NCI-H1694 (cell line): ENCODE measurements around the gene ITPR3.
"Not testable (repeated sequence)": the region's sequence is repeated elsewhere in the genome, so short reads cannot be mapped to it uniquely, and the experiment has no call there.

Source experiments
- DNase-seq: peaks from one replicate; lab custom pipeline; 2025; lab: John Stamatoyannopoulos, UW

Gene ITPR3

DNA sequence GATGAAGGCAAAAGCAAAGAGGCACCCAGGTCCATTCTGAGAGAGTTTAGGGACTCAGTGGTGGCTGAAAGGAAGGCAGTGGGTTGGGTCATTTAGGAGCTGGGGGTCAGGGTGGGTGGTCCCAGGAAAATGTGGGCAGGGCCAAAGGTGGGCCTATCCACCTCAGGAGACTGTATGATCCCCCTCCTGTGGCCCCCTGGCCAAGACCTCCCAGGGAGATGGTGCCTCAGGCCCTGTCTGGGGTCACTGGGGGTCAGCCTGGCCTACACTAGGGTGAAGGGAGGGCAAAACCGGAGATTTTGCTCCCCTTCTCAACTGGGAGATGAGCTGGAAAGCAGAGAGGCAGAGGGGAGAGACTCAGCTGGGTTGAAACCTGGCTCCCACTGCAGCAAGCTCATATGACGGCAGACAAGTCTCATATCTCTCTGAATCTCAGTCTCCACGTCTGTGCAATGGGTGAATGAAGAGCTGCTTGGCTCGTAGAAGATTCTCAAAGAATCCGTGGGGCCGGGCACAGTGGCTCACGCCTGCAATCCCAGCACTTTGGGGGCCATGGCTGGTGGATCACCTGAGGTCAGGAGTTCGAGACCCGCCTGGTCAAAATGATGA is 29.6 kb upstream of the ITPR3 start:
- DNase-seq: no peak

DNA sequence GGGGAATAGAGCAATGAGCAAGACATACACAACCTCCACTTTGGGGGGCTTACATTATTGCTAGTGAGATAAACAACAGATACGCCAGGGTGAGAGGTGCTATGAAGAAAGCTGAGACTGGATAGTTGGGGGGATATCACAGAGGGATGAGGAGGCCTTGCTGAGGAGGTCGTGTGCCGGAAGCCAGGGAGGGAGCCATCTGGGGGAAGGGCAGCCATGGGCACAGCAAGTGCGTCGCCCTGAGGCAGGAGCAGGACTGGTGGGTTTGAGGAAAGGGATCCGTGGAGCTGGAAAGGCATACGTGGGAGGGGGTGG is 28.9 kb upstream of the ITPR3 start:
- DNase-seq: no peak

DNA sequence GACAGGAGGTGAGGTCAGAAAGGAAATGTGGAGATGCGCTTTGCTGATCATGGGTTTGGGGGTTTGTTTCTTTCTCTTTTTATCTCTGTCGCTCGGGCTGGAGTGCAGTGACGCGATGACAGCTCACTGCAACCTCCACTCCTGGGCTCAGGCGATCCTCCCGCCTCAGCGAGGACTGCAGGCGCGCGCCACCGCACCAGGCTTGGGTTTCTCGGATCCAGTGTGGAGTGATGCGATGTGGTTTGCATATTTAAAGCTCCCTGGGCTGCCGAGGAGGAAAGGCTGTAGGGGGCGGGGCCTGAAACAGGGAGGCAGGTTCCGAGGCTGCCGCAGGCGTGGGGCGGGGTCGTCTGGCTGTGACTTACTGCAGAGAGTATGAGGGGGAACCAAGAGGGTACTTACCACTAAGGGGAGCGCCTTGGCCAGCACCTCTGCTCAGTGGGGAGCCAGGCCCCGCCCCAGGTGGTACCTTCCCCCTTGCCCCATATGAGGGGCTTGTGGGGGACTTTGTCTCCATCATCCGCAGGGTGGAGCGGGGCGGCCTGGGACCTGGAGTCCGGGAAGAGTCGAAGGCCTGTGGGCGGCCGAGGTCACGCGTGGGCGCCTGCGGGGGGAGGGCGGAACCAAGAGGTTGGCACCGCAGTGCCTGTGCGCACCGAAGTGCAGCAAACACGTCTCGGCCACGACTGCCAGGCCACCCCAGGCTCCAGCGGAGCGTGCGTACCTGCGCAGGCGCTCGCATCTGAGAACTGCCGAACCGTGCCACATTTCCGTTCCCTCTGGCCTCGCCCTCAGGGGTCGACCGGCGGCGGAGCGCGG is 28.3 kb upstream of the ITPR3 start:
- no peak for DNase-seq

DNA sequence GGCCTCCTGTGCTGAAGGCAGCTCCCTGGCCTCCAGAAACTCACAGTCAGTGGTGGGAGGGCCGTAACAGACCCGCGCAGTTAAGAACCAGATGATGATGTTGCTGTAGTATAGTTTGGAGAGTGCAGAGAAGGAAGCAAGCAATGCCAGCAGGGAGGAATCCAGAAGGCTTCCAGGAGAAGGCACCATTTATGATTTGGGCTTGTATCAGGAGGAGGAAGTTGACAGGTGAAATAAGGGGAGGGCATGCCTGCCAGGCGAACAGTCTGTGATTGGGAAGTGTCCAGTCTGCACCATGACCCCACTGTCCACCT is 27.8 kb upstream of the ITPR3 start:
- no peak for DNase-seq

DNA sequence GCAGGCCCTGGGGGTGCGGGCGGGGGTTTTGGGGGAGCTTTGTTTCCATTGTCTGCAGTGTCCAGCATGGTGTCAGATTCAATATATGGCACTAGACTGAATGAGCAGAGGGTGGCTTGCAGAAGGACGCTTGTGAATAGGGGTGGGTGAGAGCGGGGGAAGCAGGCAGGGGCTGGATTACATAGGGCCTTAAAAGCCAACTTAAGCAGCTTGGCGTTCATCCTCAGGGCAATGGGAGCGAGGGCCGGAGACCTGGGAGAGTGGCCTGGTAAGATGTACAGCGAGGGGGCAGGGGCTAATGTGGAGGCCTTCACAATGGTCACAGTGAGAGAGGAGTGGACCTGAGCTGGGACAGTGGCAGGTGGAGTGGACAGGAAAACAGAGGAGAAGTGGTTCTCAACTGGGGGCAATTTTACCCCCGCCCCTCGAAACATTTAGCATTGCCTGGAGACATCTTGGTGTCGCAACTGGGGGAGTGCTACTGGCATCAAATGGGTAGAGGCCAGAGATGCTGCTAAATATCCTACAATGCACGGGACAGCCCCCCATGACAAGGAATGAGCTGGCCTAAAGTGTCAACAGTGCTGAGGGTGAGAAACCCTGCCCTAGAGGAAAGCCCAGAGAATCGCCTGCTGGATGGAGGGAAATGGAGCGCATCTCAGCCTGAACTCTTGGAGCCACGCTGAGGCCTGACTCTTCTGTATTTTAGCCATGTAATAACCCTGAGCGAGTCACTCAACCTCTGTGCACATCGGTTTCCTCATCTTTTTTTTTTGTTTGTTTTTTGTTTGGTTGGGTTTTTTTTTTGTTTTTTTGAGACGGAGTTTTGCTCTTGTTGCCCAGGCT is 25.9 kb upstream of the ITPR3 start:
- DNase-seq: no peak

DNA sequence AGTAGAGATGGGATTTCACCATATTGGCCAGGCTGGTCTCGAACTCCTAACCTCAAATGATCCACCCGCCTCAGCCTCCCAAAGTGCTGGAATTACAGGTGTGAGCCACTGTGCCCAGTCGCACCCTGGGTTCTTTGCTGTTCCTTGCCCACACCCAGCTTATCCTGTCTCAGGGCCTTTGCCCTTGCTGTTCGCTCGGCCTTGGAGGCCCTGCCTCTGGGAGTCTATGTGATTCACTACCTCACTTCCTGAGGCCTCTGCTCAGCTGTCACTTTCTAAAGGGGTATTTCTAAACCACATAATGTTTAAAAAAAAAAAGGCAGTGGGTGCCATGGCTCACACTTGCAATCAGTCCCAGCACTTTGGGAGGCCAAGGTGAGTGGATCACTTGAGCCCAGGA is 24.2 kb upstream of the ITPR3 start:
- DNase-seq: not testable (repeated sequence)

DNA sequence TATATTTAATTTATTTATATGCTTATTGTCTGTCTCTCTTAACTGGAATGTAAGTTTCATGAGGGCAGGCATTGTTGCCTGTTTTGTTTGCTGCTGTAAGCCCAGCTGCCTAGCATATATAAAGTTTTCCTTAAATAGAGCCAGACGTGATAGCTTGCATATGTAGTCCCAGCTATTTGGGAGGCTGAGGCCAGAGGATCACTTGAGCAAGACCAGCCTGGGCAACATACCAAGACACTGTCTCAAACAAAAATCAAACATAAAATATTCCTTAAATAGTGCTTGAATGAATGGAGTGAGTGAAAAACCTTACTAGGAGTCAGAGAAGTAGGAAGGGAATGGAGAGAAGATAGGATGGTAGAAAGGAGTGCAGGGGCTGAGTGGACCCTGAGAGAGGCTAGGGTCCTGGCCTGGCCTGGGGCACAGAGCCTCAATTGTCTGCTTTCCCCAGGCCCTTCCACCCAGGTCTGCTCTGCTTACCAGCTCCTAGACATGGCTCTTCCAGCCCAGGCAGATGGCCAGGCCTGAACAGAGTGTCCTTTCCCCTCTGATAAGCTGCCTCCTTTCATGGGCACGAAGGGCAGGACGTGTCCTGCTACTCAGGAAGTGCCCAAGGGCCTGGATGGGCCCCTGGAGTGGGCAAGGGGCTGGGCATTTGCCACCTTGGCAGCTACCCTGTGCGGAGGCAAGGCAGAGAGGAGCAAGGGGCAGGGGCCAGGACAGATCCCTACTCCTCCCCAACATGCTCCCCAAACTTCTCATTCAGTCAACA is 23.4 kb upstream of the ITPR3 start:
- DNase-seq: no peak

DNA sequence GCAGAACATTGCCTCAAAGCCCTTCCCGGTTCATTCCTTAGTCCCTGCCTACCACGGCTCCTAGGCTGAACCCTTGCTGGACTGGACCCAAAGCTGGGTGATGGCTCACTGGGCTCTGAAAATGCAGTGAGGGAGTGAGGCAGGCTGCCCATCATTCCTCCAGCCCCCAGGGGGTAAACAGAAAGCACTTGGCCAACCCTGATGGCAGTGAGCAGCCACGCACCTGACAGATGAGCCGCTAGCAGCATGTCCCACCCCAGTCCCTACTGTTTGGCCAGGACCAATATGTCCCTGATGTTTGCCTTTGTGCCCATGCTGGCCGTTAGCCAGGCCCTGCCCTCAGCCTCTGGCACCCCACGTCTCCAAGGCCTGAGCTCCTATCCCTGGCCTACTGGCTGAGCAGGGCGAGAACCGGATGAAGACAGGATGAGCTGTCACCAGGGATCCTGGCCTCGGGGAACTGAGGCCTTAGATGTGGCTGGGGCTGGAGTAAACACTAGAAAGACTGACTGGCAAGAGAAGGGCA is 21.6 kb upstream of the ITPR3 start:
- no peak for DNase-seq

DNA sequence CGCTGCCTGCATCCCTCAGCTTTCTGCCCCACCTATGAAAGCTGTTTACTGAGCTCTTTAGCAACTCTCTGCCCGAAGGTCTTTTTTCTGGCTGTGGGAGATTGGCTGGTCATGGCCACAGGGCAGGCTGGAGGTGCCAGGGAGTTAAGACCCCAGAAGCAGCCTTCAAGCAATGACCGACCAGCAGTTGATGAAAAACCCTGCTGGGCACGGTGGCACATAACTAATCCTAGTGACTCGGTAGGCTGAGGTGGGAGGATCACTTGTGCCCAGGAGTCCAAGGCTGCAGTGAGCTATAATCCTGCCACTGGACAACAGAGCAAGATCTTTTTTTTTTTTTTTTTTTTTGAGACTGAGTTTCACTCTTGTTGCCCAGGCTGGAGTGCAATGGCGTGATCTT is 20.4 kb upstream of the ITPR3 start:
- no peak for DNase-seq

DNA sequence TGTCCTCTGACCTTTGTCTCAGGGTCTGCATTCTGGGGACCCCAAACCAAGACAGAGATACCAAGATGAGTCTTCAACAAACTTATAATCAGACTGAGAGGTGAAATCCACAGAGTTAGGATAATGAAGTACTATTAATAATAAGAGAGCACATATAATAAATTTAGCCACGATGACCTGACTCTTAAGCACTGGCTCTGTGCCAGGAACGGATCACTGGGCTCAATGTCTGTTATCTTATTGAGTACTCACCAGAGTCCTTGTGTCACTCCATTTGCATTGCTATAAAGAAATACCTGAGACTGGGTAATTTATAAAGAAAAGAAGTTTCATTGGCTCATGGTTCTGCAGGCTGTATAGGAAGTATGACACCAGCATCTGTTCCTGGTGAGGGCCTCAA is 18.9 kb upstream of the ITPR3 start:
- DNase-seq: no peak

DNA sequence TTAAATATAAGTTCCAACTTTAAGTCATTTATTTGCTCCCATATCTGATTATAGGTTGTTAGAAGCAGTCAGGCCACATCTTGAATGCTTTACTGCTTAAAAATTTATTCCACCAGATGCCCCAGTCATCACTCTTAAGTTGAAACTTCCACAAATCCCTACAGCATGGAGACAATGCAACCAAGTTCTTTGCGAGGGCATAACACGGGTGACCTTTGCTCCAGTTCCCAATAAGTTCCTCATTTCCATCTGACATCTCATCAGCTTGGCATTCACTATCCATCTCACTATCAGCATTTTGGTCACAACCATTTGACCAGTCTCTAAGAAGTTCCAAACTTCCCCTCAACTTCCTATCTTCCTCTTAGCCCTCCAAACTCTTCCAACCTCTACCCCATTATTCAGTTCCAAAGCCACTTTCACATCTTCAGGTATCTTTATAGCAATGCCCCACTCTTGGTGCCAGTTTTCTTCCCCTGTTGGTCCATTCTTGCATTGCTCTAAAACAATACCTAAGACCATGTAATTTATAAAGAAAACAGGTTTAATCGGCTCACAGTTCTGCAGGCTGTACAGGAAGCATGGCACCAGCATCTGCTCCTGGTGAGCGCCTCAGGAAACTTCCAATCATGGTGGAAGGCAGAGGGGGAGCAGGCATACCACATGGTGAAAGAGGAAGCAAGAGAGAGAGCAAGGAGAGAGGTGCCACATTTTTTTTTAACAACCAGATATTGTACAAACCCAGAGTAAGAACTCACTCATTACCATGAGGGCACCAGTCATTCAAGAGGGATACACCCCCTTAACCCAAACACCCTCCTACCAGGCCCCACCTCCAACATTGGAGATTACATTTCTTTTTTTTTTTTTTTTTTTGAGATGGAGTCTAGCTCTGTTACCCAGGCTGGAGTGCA is 15.9 kb upstream of the ITPR3 start:
- no peak for DNase-seq

DNA sequence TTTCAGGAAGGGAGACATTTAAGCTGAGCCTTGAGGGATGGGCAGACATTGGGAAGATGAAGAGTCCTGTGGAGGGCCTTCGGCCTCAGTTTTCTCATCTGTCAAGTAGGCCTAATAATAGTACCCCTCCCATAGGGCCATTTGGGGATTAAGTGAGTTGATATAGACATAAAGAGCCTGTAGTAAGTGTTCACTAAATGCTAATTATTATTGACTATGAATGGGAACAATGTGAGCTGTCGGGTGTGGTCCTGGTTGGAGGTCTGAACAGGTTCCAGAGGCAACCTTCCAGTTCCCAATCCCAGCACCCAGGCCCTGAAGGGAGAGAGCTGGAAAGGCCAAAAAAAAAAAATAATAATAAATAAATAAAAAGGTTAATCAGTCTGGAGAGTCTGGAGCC is 14.5 kb upstream of the ITPR3 start:
- no peak for DNase-seq

DNA sequence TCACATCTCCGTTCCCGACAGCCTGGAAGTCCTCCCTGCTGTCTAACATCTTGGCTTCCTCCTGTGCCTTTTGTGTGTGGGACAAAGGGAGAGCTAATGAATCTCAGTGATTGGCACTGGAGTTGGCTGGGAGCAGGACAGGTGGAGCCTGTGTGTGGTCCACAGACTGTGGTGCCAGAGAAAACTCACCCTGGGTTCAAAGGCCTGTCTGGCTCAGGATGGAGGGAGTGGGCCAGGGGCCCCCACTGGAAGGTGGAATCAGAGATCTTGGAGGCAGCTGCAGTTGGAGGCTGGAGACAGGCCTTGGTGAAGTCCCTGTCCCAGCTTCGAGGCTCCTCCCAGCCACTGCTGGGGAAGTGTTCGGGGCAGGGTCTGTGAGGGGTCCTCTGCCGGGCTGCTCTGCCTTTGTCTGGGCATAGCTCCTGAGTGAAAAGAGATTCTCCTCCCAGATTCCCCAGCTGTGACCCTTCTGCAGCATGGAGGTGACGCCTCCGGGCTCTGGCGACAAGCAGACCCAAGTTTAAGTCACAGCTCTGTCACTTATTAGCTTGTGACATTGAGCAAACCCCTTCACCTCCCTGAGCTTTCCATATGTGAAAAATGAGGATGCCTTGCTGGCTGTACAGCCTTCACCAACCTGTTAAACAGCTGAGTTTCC is 13.9 kb upstream of the ITPR3 start:
- DNase-seq: no peak

DNA sequence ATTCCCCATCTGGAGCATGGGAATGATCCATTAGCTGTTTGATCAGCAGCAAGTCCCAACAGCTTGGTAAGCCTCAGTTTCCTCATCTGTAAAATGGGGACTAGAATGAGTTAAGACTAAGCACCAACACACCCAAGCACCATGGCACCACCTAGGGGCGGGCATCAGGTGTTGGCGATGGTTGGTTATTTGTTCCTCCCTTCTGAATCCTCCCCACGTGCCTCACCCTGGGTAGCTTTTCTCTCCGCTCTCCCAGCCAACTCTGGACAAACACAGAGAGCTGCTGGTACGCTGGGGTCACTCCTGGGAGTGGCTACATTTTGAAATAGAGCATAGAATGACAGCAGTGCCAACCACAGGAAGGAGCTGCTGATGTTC is 13.3 kb upstream of the ITPR3 start:
- no peak for DNase-seq

DNA sequence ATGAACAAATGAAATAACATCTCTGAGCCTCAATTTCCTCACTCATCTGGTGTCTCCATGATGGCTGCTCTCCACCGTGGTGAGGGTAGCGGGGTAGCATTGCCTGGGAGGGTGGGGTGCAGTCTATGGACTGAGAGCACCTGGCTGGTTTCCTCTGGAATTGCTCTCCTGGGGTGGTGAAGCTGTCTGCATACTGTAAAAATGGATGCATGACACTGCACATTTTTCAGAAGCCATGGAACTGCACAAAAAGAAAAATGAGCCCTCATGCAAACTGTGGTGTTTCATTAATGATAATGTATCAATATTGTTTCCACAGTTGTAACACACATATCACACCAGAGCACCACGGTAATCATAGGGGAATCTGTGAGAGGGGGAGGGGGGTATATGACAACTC is 12.1 kb upstream of the ITPR3 start:
- DNase-seq: no peak

DNA sequence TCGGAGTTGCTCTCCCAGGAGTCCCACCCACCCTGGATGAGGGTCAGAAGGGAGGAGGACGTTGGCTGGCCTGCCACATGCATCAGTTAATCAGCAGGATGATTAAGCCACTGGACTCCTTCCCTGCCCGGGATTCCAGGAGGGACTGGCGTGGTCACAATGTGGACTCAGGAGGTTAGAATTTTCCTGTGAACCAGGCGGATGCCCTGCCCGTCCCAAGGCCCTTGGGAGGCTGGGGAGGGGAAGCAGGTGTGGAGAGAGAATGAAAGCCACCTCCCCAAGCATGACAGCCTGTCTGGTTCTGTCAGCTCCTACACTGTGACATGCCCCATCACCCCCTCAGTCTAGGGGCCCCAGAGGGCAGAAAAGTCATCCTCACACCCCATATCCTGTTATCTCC is 11.6 kb upstream of the ITPR3 start:
- DNase-seq: no peak

DNA sequence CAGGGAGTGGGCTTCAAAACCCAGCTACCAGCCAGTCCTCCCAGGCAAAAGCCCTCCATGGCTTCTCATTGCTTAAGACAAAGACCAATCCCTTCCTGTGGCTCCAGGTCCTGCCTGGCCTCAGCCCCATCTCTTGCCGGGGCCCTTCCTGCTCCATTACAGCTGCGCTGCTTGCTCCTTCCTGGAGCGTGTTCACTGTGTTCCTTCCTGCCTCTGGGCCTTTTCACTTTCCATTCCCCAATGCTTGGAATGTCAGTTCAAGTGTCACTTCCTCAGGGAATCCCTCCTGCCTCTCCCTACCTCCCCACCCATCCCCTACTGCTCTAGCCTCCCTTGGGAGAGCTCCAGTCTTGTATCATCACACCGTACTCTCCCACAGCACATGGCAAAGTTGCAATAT is 11.1 kb upstream of the ITPR3 start:
- no peak for DNase-seq

DNA sequence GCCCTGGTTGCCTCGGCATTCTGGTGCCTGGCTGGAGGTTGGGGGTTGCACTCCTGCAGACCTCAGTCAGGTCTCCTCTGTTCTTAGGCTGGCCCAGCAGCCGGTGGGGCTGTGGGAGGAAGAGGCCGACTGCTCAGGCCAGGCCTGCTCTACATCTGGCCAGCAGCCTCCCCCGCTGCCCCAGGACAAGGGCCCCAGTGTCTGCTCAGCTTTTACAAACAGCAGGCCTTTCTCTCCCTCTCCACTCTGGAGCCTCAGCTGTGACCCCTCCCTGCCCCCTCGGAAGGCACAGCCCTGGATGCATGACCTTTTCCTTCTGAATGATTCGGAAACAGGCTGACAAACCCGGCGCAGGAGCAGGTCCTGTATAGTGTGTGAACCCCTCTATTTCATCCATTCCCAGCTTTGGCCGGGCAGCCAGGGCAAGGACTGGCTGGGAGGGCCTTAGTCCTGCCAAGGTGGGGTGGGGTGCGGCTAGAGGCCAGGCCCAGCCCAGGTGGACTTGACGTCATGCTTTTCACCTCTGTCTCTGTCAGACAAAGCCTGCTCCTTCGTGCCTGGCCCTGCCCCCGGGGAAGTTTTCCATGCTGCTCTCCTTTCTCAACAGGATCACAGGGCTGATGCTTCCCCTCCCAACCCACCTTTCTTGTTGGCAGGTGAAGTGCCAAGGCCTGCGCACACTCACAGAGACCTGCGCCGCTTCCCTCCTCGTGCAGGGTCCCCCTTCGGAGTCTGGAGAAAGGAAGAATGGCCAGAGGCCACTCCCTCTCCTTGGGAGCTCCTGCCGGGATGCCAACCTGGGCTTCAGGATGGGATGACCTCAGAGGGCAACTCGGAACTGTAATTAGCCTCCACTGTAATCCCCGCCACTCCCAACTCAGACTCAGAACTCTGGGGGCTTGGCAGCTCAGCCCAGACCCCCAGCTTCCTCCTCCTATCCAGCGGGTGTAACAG is 10.1 kb upstream of the ITPR3 start:
- no peak for DNase-seq

DNA sequence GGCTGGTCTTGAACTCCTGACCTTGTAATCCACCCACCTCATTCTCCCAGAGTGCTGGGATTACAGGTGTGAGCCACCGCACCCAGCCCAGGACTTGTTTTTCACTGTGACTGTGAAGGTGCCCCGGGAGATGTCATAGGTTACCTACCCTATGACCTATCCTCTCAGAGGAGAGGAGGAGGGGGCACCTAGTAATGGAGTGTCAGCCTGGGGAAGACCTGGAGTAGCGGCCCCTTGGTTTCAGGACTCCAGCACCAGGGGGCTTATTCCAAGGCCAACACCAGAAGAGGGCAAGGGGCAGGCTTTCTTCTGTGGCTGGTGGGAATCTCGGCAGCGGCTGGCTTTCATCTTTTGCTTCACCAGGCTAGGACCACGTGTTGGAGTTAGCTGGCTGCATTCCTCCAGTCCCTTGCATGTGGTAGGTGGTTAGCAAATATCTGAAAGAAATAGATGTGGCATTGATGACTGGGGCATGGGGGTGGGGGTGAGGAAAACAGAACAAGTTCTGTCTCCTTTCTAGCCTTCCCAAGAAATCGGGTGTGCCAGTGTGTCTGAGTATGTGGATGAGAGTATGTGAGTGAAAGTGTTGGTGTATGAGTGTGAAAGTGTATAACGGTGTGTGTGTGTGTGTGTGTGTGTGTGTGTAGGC is 7.9 kb upstream of the ITPR3 start:
- no peak for DNase-seq
